Measurements from ENCODE around the gene SERPINE1.
A peak's percentile ranks its signal among the peaks of the same experiment; 100 is the strongest.

SERPINE1 gene

DNA sequence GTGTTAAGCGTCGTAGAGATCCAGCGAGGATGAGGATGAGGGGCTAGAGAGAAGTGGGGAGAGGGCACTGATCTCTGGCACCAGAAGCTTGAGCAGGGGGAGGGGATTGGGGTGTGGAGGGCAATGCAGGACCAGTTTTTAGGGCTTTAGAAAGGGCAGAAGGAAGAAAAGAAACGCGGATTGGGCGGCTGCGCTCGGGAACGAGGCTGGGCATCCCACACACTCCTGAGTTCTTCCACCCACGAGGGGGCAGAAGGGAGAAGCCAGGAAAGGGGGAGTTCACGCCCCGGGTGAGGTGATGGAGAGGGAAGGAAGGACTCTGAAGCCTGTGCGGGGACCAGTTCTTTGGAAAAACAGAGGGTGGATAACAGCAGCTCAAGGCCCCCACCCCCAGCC, 44.5 kb downstream of the SERPINE1 start:
- no peak for DNase-seq (ENCODE audit: low read depth)
- TF ChIP-seq CTCF (IDR thresholded peaks at IDR 0.05; ENCODE audit: control insufficient read depth, insufficient read depth, low read depth, low read length, missing control alignments): peak; percentile 35
- H3K4me3 ChIP-seq (ENCODE audit: control insufficient read depth, low read depth, low read length): no peak overlapping the region

- no peak for DNase-seq (ENCODE audit: low read depth)
- TF ChIP-seq CTCF (IDR thresholded peaks at IDR 0.05; ENCODE audit: control insufficient read depth, insufficient read depth, low read depth, low read length, missing control alignments): no peak
- no peak overlapping the region for H3K4me3 ChIP-seq (ENCODE audit: control insufficient read depth, low read depth, low read length)
Measured at GRCh38 chr7:101172005-101172853, 45.3 kb downstream of the SERPINE1 start.

- H3K4me3 ChIP-seq (ENCODE audit: control insufficient read depth, low read depth, low read length): peak overlapping the region; percentile 15
- no peak for DNase-seq (ENCODE audit: low read depth)
- no peak for TF ChIP-seq CTCF (IDR thresholded peaks at IDR 0.05; ENCODE audit: control insufficient read depth, insufficient read depth, low read depth, low read length, missing control alignments)
Measured at GRCh38 chr7:101172854-101173751, 46.2 kb downstream of the SERPINE1 start.

GRCh38 chr7:101173752-101174244, 46.9 kb downstream of the SERPINE1 start:
- no peak overlapping the region for H3K4me3 ChIP-seq (ENCODE audit: control insufficient read depth, low read depth, low read length)
- DNase-seq (ENCODE audit: low read depth): no peak
- no peak for TF ChIP-seq CTCF (IDR thresholded peaks at IDR 0.05; ENCODE audit: control insufficient read depth, insufficient read depth, low read depth, low read length, missing control alignments)

DNA sequence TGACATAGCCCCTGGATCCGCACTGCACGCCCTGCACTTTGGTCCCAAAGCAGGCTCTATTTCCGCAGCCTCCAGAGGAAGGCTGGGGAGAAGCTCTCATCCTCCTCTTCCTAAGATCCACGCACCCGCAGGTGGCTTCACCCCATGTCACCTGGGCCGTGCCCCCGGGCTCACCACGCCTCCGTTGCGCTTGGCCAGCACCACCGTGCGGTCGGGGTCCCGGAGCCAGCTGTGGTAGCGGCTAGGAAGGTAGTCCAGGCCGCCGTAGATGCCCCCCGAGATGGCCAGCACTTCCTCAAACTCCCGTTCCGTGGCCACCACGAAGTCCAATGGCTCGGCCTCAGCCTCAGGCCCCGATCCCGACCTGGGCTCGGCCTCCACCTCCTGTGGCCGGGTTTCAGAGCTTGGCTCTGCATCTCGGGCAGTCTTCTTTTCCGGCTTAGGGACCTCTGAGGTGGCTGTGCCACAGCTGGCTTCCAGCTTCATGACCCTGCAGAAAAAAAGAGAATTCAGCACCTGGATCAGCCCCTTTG, 47.5 kb downstream of the SERPINE1 start:
- no peak for TF ChIP-seq CTCF (IDR thresholded peaks at IDR 0.05; ENCODE audit: control insufficient read depth, insufficient read depth, low read depth, low read length, missing control alignments)
- DNase-seq (ENCODE audit: low read depth): no peak

GRCh38 chr7:101175664-101176063, 48.8 kb downstream of the SERPINE1 start:
- TF ChIP-seq CTCF (IDR thresholded peaks at IDR 0.05; ENCODE audit: control insufficient read depth, insufficient read depth, low read depth, low read length, missing control alignments): no peak
- no peak for DNase-seq (ENCODE audit: low read depth)
- no peak overlapping the region for H3K4me3 ChIP-seq (ENCODE audit: control insufficient read depth, low read depth, low read length)

More for the DNA sequence above, 47.5 kb downstream of the SERPINE1 start:
- H3K4me3 ChIP-seq (ENCODE audit: control insufficient read depth, low read depth, low read length): no peak overlapping the region

Data from AG09309 (cell line).